Activated naive CD8-positive, alpha-beta T cell treated with anti-CD3 and anti-CD28 coated beads, Interleukin-2, amount 50 U/mL, for 16 hours (primary cell): ENCODE results near the gene PTPRN2.

Source experiments
- DNase-seq: peaks from one replicate; pipeline ENCODE4 v3.0.0-alpha.2; 2020; ENCODE audit warnings: low read depth, low spot score

Gene PTPRN2

DNA sequence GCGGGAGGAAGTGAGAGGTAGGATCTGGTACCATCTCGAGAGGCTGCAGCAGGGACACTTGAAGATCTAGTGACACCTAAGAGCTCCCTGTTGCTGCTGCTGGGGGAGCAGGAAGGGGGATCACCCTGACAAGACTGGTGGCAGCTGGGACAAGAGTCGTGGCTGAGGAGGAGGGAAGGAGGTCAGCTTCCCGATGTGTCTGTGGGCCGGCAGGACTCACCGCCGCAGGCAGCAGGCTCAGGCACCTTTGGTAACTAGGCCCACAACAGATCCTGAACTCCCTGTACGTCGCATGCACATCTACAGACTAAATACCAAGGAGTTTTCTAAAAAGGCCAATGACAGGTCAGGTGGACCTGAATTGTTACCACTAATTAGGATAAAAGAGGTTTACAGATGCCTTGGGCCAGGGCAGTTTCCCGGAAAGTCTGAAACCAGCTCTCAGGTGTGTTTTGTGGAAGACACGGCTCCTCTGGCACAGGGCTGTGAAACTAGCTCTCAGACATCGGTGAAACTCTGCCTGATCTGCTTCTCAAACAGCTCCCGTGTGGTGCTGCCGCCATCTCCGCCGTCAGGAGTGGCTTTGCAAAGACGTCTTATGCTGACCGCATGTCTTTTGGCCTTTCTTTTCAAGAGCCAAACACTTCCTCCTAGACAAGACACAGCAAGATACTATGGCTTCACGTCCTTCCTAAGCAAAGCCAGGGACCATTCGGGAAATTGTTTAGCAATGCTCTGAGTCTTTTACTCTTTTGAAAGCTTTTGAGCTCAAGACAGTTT is 609.7 kb downstream of the PTPRN2 start:
- DNase-seq = no peak

DNA sequence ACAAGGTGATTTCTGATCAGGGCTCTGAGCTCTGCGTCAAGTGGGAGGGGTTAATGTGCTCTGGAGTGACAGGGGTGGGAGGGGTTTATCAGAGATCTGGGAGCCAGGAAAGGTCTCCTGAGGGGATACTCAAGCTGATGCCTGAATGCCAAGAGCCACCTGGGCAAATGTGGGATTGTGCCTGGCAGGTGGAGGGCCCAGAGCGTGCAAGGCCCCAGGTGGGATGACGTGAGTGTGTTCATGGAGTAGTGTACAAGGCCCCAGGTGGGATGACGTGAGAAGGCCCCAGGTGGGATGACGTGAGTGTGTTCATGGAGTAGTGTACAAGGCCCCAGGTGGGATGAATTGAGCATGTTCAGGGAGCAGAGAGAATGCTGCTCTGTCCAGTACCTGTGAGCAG is 610.3 kb downstream of the PTPRN2 start:
- DNase-seq = no peak

DNA sequence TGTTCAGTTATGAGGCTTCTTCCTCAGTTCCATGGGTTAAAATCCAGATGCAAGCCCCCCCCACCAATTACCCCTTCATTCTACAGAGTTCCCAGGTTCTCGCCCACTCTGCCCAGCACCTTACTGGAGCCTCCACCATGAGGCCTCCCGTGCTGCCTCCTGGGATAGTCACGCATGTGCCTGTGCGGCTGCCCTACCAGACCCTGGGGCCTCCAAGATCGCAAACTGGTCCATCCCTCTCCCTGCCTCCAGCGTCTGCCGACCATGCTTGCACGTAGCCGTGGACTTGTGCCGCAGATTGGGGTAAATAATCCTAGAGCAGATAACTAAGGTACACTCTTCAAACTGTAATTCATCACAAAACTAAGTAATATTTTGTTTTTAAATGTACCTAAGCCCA is 611.2 kb downstream of the PTPRN2 start:
- DNase-seq = no peak

DNA sequence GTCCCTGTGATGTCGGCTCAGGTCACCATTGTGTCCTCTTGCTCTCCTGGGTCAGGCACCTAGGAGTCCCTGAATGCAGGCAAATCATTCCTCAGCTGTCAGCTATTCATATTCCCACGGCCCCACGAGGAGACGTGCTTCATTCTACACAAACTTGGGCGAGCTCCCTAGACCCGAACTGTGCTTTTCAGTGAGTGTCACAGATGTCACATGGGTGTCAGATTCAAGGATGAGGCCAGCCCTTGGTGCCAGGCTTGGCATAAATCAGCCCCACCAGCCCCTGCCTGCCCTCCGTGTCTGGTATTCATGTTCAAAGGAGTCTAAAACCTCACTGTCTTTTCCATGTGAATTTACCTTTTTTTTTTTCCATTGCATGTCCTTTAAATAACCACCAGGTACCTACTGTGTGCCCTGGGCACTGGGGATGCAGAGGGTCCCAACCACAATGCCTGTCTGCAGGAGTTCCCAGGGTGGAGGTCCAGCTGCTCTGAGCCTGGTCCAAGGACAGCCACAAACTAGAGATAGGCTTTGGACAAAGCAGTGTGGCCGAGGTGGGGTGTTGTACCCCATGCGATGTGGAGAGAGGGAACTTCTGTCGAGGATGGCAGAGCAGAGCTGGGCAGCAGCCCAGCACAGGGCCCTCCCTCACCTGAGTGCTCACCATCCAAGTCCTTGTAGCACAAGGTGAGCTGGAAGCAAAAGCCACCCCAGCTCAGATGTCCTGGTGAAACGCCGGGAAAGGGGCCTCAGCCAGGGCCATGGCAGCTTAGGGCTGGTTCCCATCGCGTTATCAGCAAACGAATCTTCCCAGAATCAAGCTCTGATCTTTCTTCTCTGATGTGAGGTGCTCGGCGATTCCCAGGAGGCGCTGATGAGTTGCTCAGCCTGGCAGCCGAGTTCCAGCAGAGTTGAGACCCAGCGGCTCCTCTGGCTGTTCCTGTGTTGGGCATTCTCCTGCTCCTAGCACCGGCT is 611.9 kb downstream of the PTPRN2 start:
- no peak for DNase-seq

DNA sequence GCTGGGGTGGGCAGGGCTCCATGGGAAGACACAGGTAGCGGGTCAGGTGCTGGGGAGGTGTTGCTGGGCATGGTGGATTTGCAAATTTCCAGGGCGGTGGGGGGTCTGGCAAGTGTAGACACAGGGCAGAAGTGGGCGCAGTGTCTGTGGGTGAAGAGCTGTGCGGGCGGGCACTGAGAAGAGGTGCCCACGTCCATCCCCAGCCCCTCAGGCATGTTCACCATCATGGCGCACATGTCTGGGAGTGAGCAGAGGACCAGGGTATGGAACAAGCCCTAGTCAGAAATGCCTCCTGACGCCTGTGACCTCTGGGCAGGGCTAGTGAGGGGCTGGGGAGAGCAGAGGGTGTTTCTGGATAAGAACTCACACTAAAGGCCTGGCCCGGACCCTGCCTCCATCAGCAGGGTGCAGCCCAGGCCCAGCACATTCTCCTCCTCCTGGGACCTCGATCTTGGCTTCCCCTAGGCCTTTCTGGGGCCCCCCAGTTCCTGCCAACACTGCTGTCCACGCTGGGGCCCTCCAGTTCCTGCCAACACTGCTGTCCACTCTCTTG is 612.9 kb downstream of the PTPRN2 start:
- DNase-seq = no peak

DNA sequence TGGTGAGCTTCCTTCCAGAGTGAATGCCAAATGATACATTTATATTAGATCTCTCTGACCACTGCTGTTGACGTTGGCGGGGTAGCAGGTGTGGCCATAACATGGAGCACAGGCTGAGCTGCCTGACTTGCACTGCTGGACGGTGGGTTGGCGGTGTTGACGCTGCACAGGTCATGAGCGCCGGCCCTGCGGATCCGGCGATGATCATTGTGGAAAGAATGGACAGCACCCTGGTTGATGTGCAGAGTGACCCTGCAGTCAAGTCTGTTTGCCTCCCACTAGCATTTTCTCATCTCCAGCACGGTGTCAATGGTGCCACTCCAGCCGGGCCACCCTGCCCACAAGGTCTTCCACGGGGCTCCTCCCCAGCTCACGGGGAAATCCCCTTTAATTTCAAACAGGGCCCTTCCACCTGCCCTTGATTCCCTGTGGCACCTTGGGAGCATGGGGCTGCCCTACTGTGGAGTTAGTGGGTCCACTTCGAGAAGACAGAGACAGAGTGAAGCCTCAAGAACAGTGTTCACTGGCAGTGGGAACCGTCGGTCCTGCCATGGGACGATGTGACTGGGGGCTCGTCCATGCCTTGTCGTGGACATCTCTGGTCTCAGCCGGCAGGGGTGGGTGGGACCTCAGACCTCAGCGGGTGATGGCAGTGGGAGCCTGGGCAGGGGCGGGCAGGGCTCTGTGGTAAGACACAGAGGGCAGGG is 613.5 kb downstream of the PTPRN2 start:
- no peak for DNase-seq

DNA sequence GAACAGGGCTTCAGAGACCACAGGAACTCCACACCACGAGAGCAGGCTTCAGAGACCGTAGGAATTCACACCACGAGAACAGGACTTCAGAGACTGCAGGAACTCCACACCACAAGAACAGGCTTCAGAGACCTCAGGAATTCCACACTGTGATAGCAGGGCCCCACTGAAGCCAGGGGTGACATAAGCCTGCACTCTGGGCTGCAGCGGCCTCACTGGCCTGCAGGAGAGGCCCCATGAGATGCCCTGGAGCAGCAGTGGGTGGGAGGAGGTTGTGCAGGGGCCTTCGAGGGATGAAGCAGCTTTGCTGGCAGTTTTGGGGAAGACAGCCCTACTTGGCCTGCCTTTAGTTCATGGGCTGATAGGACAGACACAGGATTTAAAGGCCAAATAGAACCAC is 614.7 kb downstream of the PTPRN2 start:
- no peak for DNase-seq

DNA sequence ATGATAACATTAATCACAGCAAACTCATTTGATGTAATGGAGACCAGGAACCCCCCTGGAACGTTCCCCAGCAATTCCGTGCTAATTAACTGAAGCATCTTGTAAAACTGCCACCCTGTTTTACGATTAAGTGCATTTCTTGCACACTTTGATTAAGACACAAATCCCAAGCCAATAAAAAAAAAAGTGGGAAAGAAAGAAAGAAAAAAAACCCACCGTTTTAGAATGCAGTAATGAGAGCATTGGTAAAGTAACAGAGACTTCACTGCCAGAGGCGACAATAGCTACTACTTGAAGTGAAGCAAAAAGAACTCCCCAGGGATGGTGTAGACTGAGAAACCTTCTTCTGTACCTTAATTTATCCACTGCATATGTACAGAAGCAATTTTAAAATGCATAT is 616.1 kb downstream of the PTPRN2 start:
- DNase-seq = no peak

DNA sequence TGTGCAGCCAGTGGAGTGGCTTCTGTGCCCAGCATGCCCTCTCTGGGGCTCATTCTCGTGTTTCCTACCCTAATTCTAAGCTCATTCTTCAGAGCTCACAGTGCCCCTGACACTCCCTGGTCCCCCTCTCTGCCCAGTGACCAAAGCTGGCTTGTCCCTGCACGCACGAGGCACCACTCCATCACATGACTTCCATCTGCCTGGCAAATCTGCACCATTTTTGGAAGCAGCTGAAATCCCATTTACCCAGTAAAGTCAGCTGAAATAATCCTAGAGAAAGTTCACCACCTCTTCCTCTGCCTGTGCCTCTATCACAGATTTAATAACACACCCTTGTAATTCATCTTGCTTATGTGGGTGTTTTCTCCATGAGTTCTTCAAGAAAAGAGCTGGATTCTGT is 616.9 kb downstream of the PTPRN2 start:
- DNase-seq = no peak

DNA sequence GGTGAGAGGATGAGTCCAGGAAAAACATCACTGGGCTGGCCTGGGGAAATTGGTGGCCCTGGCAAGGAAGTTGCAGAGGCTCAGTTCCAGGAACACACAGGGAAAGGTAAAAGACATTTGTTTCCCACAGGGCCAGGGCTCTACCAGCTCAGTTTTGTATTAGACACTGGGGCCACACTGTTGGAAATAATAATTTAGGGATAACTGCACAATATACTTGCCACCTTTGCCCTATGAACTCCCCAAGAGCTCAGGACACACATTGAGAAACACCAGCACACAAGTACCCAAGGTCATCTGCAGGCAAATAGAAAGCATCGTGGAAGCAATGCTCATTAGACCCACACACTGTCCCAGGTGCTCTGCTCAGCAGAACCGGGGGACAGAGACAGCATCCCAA is 617.6 kb downstream of the PTPRN2 start:
- no peak for DNase-seq

DNA sequence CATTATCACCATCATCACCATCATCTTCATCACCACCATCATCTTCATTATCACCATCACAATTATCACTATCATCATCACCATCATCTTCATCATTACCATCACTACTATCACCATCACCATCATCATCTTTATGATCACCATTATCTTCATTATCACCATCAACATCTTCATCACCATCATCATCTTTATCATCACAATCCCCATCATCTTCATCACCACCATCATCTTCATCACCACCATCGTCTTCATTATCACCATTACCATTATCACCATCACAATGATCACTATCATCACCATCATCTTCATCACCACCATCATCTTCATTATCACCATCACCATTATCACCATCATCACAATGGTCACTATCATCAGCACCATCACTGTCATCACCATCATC is 621.1 kb downstream of the PTPRN2 start:
- DNase-seq = no peak

DNA sequence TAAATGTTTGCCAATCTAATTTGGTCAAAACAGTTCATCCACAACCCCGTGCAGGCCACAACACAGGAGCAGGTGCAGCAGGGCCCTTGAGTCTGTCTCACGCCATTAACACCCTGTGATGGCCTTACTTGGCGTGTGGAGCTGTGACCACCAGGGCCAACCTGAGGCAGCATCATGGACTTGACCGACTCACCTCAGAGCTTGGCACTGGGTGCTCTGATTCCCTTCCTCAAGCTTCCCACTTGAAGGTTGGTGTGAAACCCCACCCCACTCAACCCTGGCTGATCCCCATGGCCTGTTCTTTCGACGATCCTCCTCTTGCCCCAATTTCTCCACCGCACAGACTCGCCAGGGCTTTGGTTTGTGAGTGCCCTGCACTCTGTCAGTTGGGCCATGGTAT is 623.1 kb downstream of the PTPRN2 start:
- no peak for DNase-seq

DNA sequence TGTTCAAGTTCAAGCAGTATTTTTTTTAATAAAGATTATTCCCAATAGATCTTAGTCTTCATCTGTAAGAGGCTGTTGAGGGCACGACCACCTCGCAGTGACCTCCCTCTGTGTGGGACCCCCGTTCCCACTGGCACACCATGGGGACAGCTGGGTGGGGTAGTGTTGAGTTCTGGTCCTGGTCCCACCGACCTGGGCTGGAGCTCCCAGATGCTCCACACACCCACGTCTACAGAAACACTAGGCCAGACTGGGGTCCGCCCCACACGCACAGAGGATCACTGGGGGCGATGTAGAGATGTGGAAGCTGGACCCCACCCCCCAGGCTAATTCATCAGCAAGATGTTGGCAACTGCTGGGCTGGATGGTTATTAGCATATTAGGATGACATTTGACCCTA is 623.6 kb downstream of the PTPRN2 start:
- DNase-seq = no peak

DNA sequence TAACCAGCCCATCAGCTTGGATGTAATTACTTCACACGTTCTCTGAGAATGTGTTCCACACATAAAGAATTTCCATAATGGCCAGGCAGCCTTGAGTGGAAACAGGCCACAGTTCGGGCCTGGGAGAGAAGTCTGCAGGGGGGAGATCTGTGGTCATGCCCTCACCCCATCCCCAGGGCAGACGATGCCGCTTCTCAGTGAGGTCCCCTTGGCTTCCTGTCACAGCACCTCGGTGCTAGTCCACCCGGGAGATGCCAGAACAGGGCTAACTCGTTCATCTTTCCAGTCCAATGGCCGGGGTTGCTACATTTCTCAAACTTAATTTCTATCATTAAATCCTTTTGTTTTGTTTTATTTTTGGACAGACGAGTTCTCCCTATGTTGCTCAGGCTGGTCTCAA is 624.1 kb downstream of the PTPRN2 start:
- DNase-seq = no peak

DNA sequence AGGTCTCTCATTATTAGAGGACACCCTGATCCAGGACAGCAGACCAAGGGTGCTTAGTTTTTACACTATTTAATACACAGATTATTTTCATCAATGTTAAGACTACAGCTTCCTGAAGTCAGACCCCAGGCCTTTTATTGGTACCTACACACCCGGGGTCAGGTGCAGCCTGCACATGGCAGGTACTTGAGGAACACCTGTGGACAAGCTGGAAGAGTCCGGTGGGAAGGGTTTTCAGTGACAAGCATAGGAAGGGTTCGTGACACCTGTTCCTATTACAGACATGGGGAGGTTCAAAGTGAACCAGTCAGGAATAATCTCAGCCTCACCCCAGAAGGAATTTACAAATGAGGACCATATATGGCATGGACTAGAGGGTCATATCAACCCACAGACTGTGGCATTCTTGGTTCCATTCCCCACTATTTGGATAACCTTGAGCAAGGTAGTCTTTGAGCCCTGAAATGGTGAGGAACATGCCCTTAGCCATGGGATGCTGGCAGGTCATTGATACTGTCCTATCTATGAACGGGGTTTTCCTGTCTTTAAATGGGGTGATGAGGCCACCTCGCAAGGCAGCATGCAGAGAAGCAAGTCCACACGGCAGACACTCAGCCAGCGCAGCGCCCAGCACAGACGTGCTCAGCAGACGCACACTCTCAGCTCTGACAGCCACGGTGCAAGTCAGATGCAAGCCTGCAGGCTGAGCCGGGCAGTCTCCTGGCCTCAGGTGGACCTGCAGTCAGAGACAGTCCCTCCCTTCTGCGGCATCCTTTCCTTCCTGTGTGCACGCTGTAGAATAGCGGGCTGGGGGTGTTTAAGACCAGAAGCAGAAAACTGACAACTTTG is 624.9 kb downstream of the PTPRN2 start:
- no peak for DNase-seq

DNA sequence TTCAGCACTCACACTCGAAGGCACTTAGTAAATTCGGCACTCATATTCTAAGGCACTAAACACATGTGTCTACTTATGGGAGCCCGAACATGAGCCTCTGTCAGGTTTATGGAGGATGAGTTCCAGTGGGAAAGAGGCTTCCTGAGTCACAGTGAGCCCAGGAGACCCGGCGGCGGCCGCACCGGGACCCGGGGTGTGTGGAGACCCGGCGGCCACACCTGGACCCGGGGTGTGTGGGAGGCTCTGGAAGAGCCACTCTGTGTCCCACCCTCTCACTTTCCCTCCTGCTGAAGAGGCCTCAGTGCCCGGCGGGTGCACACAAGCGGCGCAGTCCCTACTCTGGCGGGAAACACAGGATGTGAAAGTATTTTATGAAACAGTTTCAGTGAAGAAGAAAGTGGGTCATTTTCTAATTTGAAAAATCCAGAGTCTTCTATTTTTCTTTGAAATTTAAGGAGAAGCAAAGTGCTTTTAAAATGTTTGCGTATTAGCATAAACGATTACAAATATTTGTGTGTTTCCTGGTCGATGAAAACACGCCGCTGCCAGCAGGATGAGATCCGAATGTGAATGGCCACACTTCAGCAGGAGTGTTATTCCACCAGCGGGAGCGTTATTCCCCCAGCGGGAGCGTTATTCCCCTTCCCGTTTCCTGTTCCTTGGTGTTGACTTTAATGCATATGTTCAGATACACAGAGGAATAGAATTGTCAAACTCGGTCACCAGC is 625.7 kb downstream of the PTPRN2 start:
- DNase-seq = no peak

DNA sequence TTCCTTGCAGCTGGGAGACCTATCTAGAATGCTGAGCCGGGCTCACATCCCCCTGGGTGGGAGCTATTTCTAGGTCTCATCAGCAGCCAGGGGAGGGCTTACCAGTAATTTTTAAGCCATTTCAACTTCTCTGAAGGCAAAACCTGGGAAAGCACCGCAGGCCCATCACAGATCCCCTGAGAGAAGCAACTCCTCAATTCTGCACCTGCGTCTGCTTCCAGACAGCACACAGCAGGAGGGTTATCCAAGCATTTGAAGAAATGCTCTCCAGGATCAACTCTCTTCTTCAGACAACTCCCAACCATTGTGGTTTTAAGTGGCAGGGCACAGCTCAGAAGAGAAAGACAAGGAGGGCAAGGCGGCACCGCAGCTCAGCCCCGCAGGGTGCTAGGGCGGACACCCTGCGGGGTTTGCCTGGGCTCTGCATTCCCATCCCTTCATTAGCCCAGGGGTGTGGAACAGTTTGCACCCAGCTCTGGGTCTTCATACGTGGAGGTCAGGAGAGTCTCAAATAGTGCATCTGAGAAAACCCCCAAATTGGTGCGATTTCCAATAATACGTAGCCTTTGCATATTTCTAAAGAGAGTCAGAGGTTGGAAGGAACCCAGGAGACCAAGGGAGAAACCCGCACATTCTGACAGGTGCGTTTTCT is 632.1 kb downstream of the PTPRN2 start:
- no peak for DNase-seq

DNA sequence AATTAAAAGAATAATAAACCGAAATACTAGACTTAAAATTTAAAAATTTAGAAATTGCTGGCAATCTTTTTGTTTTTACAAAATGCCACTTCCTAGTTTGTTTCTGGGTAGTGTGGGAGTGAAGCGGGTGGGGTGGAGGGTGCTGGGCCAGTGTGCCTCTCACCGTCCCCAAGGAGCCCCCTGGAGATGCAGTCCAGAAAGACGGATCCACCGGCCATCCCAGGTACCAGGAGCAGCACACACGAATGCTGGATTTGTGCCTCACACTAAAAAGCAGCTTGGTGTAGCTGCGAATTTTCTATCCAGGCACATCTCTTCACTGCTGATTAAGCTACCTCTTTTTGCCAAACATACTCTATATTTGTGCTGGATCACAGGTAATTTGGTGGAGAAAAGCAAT is 632.7 kb downstream of the PTPRN2 start:
- DNase-seq = no peak

DNA sequence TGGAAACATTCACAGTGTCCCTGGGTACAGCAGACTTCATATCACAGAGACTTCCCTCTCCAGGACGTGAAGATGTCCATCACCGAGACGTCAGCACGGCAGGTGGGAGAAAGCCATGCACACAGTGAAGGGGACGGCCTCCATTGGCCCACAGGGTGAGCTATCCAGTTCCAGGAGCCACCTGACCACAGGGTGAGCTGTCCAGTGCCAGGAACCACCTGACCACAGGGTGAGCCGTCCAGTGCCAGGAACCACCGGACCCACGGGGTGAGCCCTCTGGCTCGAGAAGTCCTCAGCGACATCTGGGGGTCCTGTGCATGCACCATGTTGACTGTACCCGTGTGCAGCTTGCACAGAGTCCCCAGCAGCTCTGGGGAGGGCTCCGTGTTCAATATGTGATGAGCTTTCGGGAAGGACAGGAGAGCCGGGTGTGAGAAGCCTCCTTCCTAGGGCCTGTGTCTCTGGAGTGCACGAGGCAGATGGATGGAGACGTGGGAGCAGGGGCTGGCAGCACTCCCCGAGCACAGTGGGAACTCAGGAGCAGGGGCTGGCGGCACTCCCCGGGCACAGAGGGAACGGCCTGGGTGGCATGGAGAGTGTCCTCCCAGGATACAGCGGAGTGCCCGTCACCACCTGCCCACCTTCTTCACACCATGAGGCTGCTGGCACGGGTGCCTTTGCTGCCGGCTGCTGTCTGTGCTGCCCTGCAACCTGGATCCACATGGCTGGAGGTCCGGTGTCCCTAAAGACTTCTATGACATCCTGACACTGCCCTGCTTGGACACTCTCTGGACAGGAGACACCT is 634.6 kb downstream of the PTPRN2 start:
- DNase-seq = no peak
